Sigmoid colon (tissue), 7 donors: ENCODE measurements around the gene ABI1. TPM values are rescaled to one million over a fixed set of nuclear protein-coding genes. Genes with fewer than 3 reads are reported as not detected.

Experiments used
- DNase-seq: peaks from one replicate; pipeline ENCODE4 v3.0.0-alpha.2; 2019
- H3K27ac ChIP-seq, 4 donors: fragments of 200-600 bp; sonication (generic); one replicate each; pipeline ENCODE4 v1.5.1; 2016 to 2019; ENCODE audit warnings: mild to moderate bottlenecking in 1 of 4
- H3K27me3 ChIP-seq, 3 donors: fragments of 200-600 bp; sonication (generic); one replicate each; pipeline ENCODE4 v1.5.1; 2019; ENCODE audit warnings: mild to moderate bottlenecking in 1 of 3
- H3K36me3 ChIP-seq, 4 donors: fragments of 200-600 bp; sonication (generic); one replicate each; pipeline ENCODE4 v1.5.1; 2016 to 2019
- H3K4me1 ChIP-seq, 4 donors: fragments of 200-600 bp; sonication (generic); one replicate each; pipeline ENCODE4 v1.5.1; 2017 to 2019
- H3K4me3 ChIP-seq, 4 donors: fragments of 200-600 bp; sonication (generic); one replicate each; pipeline ENCODE4 v1.5.1; 2017 to 2019; ENCODE audit warnings: mild to moderate bottlenecking in 2 of 4, moderate library complexity in 1 of 4
- H3K9me3 ChIP-seq, 4 donors: fragments of 200-600 bp in 3 of 4; sonication (generic) in 3 of 4; one replicate each; pipeline versions ENCODE4 v1.5.1 to v1.6.1; 2013 to 2019
- EP300 ChIP-seq, 4 donors: sonication (generic); formaldehyde crosslinking; IDR thresholded peaks; one replicate each; pipeline ENCODE4 v1.6.1; 2017; ENCODE audit warnings: antibody characterized with exemption in 4 of 4
- POLR2A ChIP-seq, 2 donors: fragments of 450-650 bp; IDR thresholded peaks; one replicate each; pipeline ENCODE4 v1.6.1; 2016; ENCODE audit warnings: antibody characterized with exemption in 2 of 2, mild to moderate bottlenecking in 2 of 2, moderate library complexity in 2 of 2
- POLR2AphosphoS5 ChIP-seq, 4 donors: sonication (generic); formaldehyde crosslinking; IDR thresholded peaks; one replicate each; pipeline ENCODE4 v1.6.1; 2017; ENCODE audit warnings: antibody characterized with exemption in 4 of 4
- WGBS, 2 donors: extraction: QIAGEN DNeasy Blood & Tissue Kit; methylation state at CpG; one replicate each; pipeline ENCODE4 v1.1.7; 2013; 5-methylcytosine and 5-hydroxymethylcytosine counted together
- intact Hi-C: fragments of 100-400 bp; cut with DNase I; formaldehyde crosslinking; loops from one replicate; pipeline ENCODE4 v1.15.1; 2023
- polyA plus RNA-seq, 3 donors: library from polyadenylated mRNA; stranded (reverse); fragments of 200-250 nt; gene quantifications; one replicate each; pipeline ENCODE4 v1.2.3, GENCODE V29; 2013
- total RNA-seq, 4 donors: library from RNA; depleted of rRNA; stranded (reverse); fragments of >200 nt; gene quantifications; one replicate each; pipeline ENCODE4 v1.1.0, GENCODE V29; 2016
- TF ChIP-seq, protein P1 (sequence below), 4 experiments: fragments of 450-650 bp in 3 of 4; fragments of 200-600 bp in 1 of 4; IDR thresholded peaks; one replicate each; pipeline ENCODE4 v1.5.1; 2016 to 2019; ENCODE audit warnings: antibody characterized with exemption in 4 of 4, mild to moderate bottlenecking in 3 of 4, moderate library complexity in 2 of 4
- donor health status: healthy with polysubstance abuse.
- donor health status: Bipolar disorder and iron deficiency.
- donor health status: healthy.

Gene ABI1
- total and polyA plus RNA-seq, 7 donors, result 30.4 to 49.0 (median 44.4) TPM

GRCh38 chr10:26699631-26700030, 161.1 kb downstream of the ABI1 start:
- no peak for TF ChIP-seq POLR2A (IDR thresholded peaks at IDR 0.05)
- TF ChIP-seq EP300 (IDR thresholded peaks at IDR 0.05), result no peak
- no peak for TF ChIP-seq POLR2AphosphoS5 (IDR thresholded peaks at IDR 0.05)
- TF ChIP-seq, protein P1, sequence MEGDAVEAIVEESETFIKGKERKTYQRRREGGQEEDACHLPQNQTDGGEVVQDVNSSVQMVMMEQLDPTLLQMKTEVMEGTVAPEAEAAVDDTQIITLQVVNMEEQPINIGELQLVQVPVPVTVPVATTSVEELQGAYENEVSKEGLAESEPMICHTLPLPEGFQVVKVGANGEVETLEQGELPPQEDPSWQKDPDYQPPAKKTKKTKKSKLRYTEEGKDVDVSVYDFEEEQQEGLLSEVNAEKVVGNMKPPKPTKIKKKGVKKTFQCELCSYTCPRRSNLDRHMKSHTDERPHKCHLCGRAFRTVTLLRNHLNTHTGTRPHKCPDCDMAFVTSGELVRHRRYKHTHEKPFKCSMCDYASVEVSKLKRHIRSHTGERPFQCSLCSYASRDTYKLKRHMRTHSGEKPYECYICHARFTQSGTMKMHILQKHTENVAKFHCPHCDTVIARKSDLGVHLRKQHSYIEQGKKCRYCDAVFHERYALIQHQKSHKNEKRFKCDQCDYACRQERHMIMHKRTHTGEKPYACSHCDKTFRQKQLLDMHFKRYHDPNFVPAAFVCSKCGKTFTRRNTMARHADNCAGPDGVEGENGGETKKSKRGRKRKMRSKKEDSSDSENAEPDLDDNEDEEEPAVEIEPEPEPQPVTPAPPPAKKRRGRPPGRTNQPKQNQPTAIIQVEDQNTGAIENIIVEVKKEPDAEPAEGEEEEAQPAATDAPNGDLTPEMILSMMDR (IDR thresholded peaks at IDR 0.05), result no peak
- H3K9me3 ChIP-seq, result no peaks in the 10 kb centered on the region
- H3K4me1 ChIP-seq, result peaks cover 0 to 17% (median 9%) of the 10 kb centered on the region in 4 donors
- no peak overlapping the region for H3K27ac ChIP-seq
- no peak overlapping the region for H3K4me3 ChIP-seq
- DNase-seq, result no peak
- no peaks in the 10 kb centered on the region for H3K27me3 ChIP-seq
- 45 to 85% methylated on average over 7 of the region's 7 CpGs for WGBS, 2 donors
- H3K36me3 ChIP-seq, result no peaks in the 10 kb centered on the region
- intact Hi-C loops, result no loop called here

DNA sequence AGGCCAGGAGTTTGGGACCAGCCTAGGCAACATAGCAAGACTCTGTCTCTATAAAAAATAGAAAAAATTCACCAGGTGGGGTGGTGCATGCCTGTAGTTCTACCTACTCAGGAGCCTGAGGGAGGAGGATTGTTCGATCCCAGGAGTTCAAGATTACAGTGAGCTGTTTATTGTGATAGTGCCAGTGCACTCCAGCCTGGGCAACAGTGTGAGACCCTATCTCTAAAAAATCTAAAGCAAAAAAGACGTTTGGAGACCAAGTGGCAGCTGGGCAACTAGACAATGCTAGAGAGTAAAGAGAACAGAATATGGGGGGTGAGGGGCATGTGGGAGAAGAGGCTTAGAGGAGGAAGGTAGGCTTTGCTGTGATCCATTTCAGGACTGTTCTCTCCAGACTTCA, 161.8 kb downstream of the ABI1 start:
- no peak overlapping the region for H3K27ac ChIP-seq
- H3K4me1 ChIP-seq, result peaks cover 0 to 17% (median 9%) of the 10 kb centered on the region in 4 donors
- H3K9me3 ChIP-seq, result no peaks in the 10 kb centered on the region
- 16 to 61% methylated on average over 2 of the region's 2 CpGs for WGBS, 2 donors
- TF ChIP-seq, protein P1 (IDR thresholded peaks at IDR 0.05), result no peak
- no peak for TF ChIP-seq EP300 (IDR thresholded peaks at IDR 0.05)
- TF ChIP-seq POLR2AphosphoS5 (IDR thresholded peaks at IDR 0.05), result no peak
- no peak for TF ChIP-seq POLR2A (IDR thresholded peaks at IDR 0.05)
- DNase-seq, result no peak
- H3K36me3 ChIP-seq, result no peaks in the 10 kb centered on the region
- H3K4me3 ChIP-seq, result no peak overlapping the region
- peaks cover 0 to 4% (median 0%) of the 10 kb centered on the region in 3 donors for H3K27me3 ChIP-seq
- intact Hi-C loops, result no loop called here

GRCh38 chr10:26697922-26698608, 162.7 kb downstream of the ABI1 start:
- H3K27ac ChIP-seq, result peak overlapping the region; percentile 85 to 90 (median 89)
- H3K27me3 ChIP-seq, result peaks cover 0 to 4% (median 0%) of the 10 kb centered on the region in 3 donors
- H3K4me3 ChIP-seq, result peak overlapping the region; percentile 89 to 97 (median 94)
- no peaks in the 10 kb centered on the region for H3K9me3 ChIP-seq
- H3K4me1 ChIP-seq, result peaks cover 0 to 17% (median 9%) of the 10 kb centered on the region in 4 donors
- no peaks in the 10 kb centered on the region for H3K36me3 ChIP-seq
- 1 to 3% methylated on average over 42 of the region's 42 CpGs for WGBS, 2 donors
- TF ChIP-seq EP300 (IDR thresholded peaks at IDR 0.05), result no peak
- DNase-seq, result no peak
- intact Hi-C loops, result no loop called here

DNA sequence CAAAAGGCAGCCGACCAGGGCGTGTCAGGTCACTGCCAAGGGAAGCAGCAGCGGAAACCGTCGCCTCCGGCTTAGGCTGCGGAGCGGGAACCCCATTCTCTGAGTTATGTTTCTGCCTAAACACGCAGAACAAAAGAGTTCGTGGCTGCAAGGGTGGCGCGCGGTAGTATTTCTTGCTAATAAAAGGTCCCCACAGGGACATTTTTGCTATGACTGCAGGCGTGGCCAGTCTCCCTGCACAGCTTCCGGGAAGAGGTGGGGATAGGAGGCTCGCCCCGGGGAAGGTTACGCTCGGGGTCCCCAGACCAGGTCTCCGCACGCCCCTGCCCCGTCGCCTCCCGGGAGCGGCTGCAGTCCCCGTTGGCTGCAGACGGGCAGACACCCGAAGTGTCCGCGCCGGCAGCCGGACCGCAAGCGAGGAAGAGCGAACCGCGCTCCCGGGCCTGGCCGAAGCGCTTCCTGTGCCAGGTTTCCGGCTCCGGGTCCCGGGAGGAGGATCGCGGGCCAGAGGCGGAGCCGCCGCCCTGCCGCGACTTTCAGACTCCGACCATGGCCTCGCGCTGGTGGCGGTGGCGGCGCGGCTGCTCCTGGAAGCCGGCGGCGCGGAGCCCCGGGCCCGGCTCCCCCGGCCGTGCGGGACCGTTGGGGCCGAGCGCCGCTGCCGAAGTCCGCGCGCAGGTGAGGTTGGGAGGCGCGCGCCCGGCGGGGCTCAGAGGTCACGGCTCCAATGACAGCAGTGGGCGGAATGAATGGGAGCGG, 163.4 kb downstream of the ABI1 start, which contains the start of gene PDSS1:
Gene PDSS1, plus strand, starts transcription at position 539 of the 759 bp plus-strand sequence. Its CDS starts 11 bp downstream, at position 550.
- 0% methylated on average over 82 of the region's 82 CpGs for WGBS, 2 donors
- intact Hi-C loops, result no loop called here

More for the DNA sequence above, 163.4 kb downstream of the ABI1 start, which contains the start of gene PDSS1:
- peaks cover 0 to 17% (median 9%) of the 10 kb centered on the region in 4 donors for H3K4me1 ChIP-seq
- no peaks in the 10 kb centered on the region for H3K9me3 ChIP-seq
- peak in 1 of 2 donors; percentile 38 for TF ChIP-seq POLR2A (IDR thresholded peaks at IDR 0.05)
- peak; percentile 49 to 83 (median 66) for TF ChIP-seq POLR2AphosphoS5 (IDR thresholded peaks at IDR 0.05)
- TF ChIP-seq, protein P1 (IDR thresholded peaks at IDR 0.05), result no peak
- no peak for TF ChIP-seq EP300 (IDR thresholded peaks at IDR 0.05)
- no peaks in the 10 kb centered on the region for H3K36me3 ChIP-seq
- H3K27ac ChIP-seq, result peak within 1 kb of the TSS; percentile 85 to 90 (median 89)
- peak; percentile 84 for DNase-seq
- peaks cover 0 to 4% (median 0%) of the 10 kb centered on the region in 3 donors for H3K27me3 ChIP-seq
- peak within 1 kb of the TSS; percentile 89 to 97 (median 94) for H3K4me3 ChIP-seq
